Right cardiac atrium (tissue), 5 donors: ENCODE results near the gene RTN3. TPM values are rescaled to one million over a fixed set of nuclear protein-coding genes. Genes with fewer than 3 reads are reported as not detected.
"Not testable (repeated sequence)": the region's sequence is repeated elsewhere in the genome, so short reads cannot be mapped to it uniquely, and the experiment has no call there.

Experiments
- ATAC-seq, 2 donors: fragments of 200-7000 bp; cut with Tn5 transposase; one replicate each; pipeline versions ENCODE4 v1.8.0 to v1.9.1; 2020; ENCODE audit warnings: moderate library complexity in 2 of 2, mild to moderate bottlenecking in 1 of 2
- DNase-seq, 3 donors: peaks; one replicate each; pipeline ENCODE4 v3.0.0-alpha.2; 2020
- H3K27ac ChIP-seq: one replicate; pipeline ENCODE4 v1.5.1; 2013; ENCODE audit warnings: mild to moderate bottlenecking, low read length, control low read depth, moderate library complexity
- H3K27me3 ChIP-seq: one replicate; pipeline ENCODE4 v1.6.1; 2013; ENCODE audit not compliant: control insufficient read depth, insufficient read depth
- H3K4me1 ChIP-seq: one replicate; pipeline ENCODE4 v1.6.1; 2013; ENCODE audit warnings: low read length; ENCODE audit not compliant: control insufficient read depth, insufficient read depth
- H3K4me3 ChIP-seq: one replicate; pipeline ENCODE4 v1.5.1; 2013; ENCODE audit warnings: low read length, control low read depth
- H3K9me3 ChIP-seq: one replicate; pipeline ENCODE4 v1.6.1; 2013; ENCODE audit warnings: low read length; ENCODE audit not compliant: control insufficient read depth
- whole genome bisulfite sequencing: extraction: QIAGEN DNeasy Blood & Tissue Kit; methylation state at CpG from one replicate; pipeline ENCODE4 v1.1.7; 2013; 5-methylcytosine and 5-hydroxymethylcytosine counted together
- intact Hi-C, 4 donors: fragments of 100-400 bp; cut with DNase I; formaldehyde crosslinking; loops; one replicate each; pipeline versions ENCODE4 v1.11.0 to v1.14.0; 2022 to 2023
- polyA plus RNA-seq: library from polyadenylated mRNA; stranded (reverse); fragments of 200-250 nt; gene quantifications from one replicate; pipeline ENCODE4 v1.2.3, GENCODE V29; 2013
- total RNA-seq, 4 donors: library from RNA; stranded (reverse); fragmentation: NEBNext Ultra II Directional; extraction: Animal tissue kit (Norgen Biotek cat#: 25700); gene quantifications; one replicate each; pipeline ENCODE4 v1.2.1, GENCODE V29; 2021
- donor health status: healthy with polysubstance abuse.
- donor health status: DM: no; HTN: yes; CAD: no.
- donor health status: DM: no; HTN: no; CAD: no.
- donor health status: DM: no; HTN: yes; CAD: no; lungs with severe emphysema.
- donor health status: DM: yes; HTN: yes; CAD: no.

Gene RTN3
- total and polyA plus RNA-seq, 5 donors = 50.1 to 67.6 (median 60.9) TPM

GRCh38 chr11:63682066-63683021 is 1.0 kb downstream of the RTN3 start:
- 5% methylated on average over 19 of the region's 19 CpGs for WGBS
- H3K4me3 ChIP-seq = peak overlapping the region; percentile 89
- peak in 2 of 3 donors; percentile 66 to 71 for DNase-seq
- H3K27ac ChIP-seq = peak overlapping the region; percentile 97
- H3K9me3 ChIP-seq = no peaks in the 10 kb centered on the region
- intact Hi-C loops = no loop called here
- H3K27me3 ChIP-seq = no peaks in the 10 kb centered on the region
- peak; percentile 9 to 22 for ATAC-seq
- H3K4me1 ChIP-seq = peaks cover 4% of the 10 kb centered on the region

DNA sequence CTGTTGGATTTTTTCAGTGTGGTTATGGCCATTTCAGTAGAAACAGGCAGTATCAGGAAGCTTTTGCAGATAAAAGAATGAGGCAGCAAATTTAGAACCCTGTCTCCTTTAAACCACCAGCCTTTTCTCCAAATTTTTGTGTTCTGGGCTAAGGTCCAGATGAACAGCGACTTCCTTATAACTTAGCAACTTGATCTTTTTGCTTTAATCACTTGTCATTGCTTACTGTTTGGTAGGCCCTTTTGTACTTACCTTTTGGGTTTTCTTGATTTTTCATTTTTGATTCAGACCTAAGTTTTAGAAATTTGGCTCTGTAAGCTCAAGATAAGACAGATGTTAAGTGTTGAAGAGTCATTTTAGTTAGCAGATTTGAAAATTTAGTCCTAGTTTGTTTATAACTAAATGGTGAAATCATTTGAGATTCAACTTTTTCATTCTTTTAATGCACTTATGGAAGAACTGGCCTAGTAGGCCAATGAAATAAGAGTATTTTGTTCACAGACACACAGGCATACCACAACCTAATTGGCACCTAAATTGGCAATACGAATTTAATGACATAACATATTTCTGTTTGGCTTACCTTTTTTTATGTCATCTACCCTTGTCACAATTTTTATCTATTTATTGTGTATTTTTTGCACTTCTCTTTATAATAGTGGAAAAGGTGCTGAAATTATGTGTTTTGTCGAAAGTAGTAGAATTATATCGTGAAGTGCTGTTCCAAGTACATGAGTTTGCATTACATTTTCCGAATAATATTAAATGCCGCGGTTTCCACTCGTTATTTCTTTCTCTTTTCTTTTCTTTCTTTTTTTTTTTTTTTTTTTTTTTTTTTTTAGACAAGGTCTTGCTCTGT is 2.1 kb downstream of the RTN3 start:
- peak overlapping the region; percentile 89 for H3K4me3 ChIP-seq
- H3K27me3 ChIP-seq = no peaks in the 10 kb centered on the region
- 80% methylated on average over 8 of the region's 8 CpGs for WGBS
- no peak overlapping the region for H3K27ac ChIP-seq
- intact Hi-C loops = no loop called here
- no peaks in the 10 kb centered on the region for H3K9me3 ChIP-seq
- ATAC-seq (no peak), DNase-seq (no peak)
- H3K4me1 ChIP-seq = peaks cover 4% of the 10 kb centered on the region

GRCh38 chr11:63685158-63685721 is 3.9 kb downstream of the RTN3 start:
- ATAC-seq, H3K27ac ChIP-seq, intact Hi-C loops, H3K4me1 ChIP-seq, H3K4me3 ChIP-seq, H3K9me3 ChIP-seq, H3K27me3 ChIP-seq, DNase-seq: not testable (repeated sequence)
- WGBS = 83% methylated on average over 7 of the region's 7 CpGs

- H3K27ac ChIP-seq = no peak overlapping the region
- H3K4me1 ChIP-seq = peaks cover 6% of the 10 kb centered on the region
Observed at GRCh38 chr11:63686926-63687325, 5.6 kb downstream of the RTN3 start.

DNA sequence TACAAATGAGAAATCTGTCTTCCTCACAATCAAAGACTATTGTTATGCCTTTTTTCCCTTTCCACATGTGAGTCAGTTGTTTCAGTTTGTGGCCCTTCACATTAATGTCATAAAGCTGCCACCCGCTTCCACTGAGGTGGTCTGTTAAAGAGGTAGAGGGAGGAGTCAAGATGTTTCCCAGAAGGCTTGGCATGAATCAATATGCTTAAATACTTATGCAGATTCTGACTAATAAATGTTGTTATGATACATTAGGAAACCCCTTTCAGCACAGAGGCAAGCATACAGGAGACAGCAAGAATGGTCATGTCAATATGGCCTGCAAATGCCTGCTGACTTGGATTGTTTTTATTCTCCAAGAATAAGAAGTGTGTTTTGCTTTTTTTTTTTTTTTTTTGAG is 6.5 kb downstream of the RTN3 start:
- no peaks in the 10 kb centered on the region for H3K9me3 ChIP-seq
- DNase-seq (no peak), ATAC-seq (no peak)
- H3K27me3 ChIP-seq = no peaks in the 10 kb centered on the region
- H3K4me3 ChIP-seq = no peak overlapping the region
- H3K4me1 ChIP-seq = peaks cover 4% of the 10 kb centered on the region
- 93% methylated on average over 1 of the region's 1 CpG for WGBS
- no peak overlapping the region for H3K27ac ChIP-seq
- intact Hi-C loops = no loop called here

More at GRCh38 chr11:63686926-63687325, 5.6 kb downstream of the RTN3 start:
- no peak for ATAC-seq
- WGBS = 24% methylated on average over 2 of the region's 2 CpGs
- H3K27me3 ChIP-seq = no peaks in the 10 kb centered on the region
- no peak for DNase-seq
- H3K9me3 ChIP-seq = no peaks in the 10 kb centered on the region
- no peak overlapping the region for H3K4me3 ChIP-seq
- intact Hi-C loops = no loop called here

DNA sequence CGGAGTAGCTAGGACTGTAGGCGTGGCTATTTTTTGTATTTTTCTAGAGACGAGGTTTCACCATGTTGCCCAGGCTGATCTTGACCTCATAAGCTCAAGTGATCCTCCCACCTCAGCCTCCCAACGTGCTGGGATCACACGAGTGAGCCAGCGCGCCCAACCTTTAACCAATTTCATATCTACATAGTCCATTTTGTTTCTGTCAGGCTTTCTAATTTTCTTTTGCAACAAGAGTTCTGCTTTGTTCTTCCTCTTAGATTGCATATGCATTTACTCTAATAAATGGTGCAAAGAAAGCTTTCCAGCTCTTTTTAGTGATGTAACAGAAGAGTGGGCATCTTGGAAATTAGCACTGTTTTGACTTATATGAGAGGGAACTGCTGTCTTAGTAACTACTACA is 13.3 kb downstream of the RTN3 start:
- DNase-seq = no peak
- Histone ChIP-seq H3K4me1 (peaks cover 6% of the 10 kb centered on the region), H3K27ac (no peak overlapping the region), H3K4me3 (no peak overlapping the region), H3K27me3 (no peaks in the 10 kb centered on the region), H3K9me3 (no peaks in the 10 kb centered on the region)
- intact Hi-C loops = no loop called here
- ATAC-seq = no peak
- 89% methylated on average over 7 of the region's 7 CpGs for WGBS

- peaks cover 5% of the 10 kb centered on the region for H3K4me1 ChIP-seq
- intact Hi-C loops = no loop called here
- 64% methylated on average over 11 of the region's 11 CpGs for WGBS
- DNase-seq = no peak
- H3K4me3 ChIP-seq = no peak overlapping the region
- no peaks in the 10 kb centered on the region for H3K9me3 ChIP-seq
- H3K27me3 ChIP-seq = no peaks in the 10 kb centered on the region
- no peak overlapping the region for H3K27ac ChIP-seq
- ATAC-seq = peak; percentile 70 to 76
Observed at GRCh38 chr11:63698976-63699733, 17.9 kb downstream of the RTN3 start.

GRCh38 chr11:63699896-63700295 is 18.6 kb downstream of the RTN3 start:
- intact Hi-C loops = no loop called here
- ATAC-seq = no peak
- no peak for DNase-seq

DNA sequence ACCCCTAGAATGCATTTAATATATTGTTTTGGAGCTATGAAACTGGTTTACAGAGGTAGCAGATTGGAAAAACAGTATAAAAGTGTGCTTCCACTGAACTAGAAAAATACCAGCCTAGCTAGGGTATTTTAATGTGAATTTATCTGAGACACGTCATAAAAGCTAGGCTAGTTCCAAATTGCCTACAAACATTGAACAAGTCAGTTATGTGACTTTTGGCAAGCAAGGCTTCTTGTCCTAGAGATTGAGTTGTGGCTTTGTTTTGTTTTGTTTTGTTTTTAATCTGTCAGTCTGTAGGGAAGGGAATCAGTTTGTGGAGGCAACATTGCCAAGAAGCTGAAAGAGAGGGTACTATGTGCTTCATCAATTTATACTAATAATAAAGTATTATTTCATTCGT is 24.2 kb downstream of the RTN3 start:
- 40% methylated on average over 2 of the region's 2 CpGs for WGBS
- Histone ChIP-seq H3K4me3 (no peak overlapping the region), H3K27me3 (no peaks in the 10 kb centered on the region), H3K4me1 (no peaks in the 10 kb centered on the region), H3K27ac (no peak overlapping the region), H3K9me3 (no peaks in the 10 kb centered on the region)
- intact Hi-C loops = no loop called here
- ATAC-seq (no peak), DNase-seq (no peak)

More at GRCh38 chr11:63699896-63700295, 18.6 kb downstream of the RTN3 start:
- H3K4me1 ChIP-seq = peaks cover 5% of the 10 kb centered on the region
- H3K27me3 ChIP-seq = no peaks in the 10 kb centered on the region
- no peaks in the 10 kb centered on the region for H3K9me3 ChIP-seq
- H3K4me3 ChIP-seq = no peak overlapping the region
- no peak overlapping the region for H3K27ac ChIP-seq
- 91% methylated on average over 1 of the region's 1 CpG for WGBS

- no peak for ATAC-seq
- no peaks in the 10 kb centered on the region for H3K4me1 ChIP-seq
- no peaks in the 10 kb centered on the region for H3K27me3 ChIP-seq
- no peak overlapping the region for H3K27ac ChIP-seq
- H3K4me3 ChIP-seq = no peak overlapping the region
- intact Hi-C loops = no loop called here
- H3K9me3 ChIP-seq = no peaks in the 10 kb centered on the region
- 97% methylated on average over 1 of the region's 1 CpG for WGBS
- no peak for DNase-seq
Observed at GRCh38 chr11:63708764-63709163, 27.5 kb downstream of the RTN3 start.
